Prostate gland (tissue), 2 donors: ENCODE measurements around the gene IFNGR1. TPM values are rescaled to one million over a fixed set of nuclear protein-coding genes. Genes with fewer than 3 reads are reported as not detected.
"Not testable (repeated sequence)": the region's sequence is repeated elsewhere in the genome, so short reads cannot be mapped to it uniquely, and the experiment has no call there.

Source experiments
- DNase-seq: peaks from one replicate; pipeline ENCODE4 v3.0.0-alpha.2; 2019; ENCODE audit warnings: low spot score
- H3K27ac ChIP-seq, 2 donors: fragments of 200-600 bp; sonication (generic); 2 replicates each; pipeline ENCODE4 v1.5.1; 2017 to 2019
- H3K27me3 ChIP-seq: fragments of 200-600 bp; sonication (generic); replicated peaks from 2 replicates; pipeline ENCODE4 v1.5.1; 2019; ENCODE audit not compliant: insufficient read depth
- H3K36me3 ChIP-seq, 2 donors: fragments of 200-600 bp; sonication (generic); 1 replicate in 1 of 2; 2 replicates in 1 of 2; pipeline versions ENCODE4 v1.5.1 to v1.8.1; 2017 to 2019
- H3K4me1 ChIP-seq: fragments of 200-600 bp; sonication (generic); replicated peaks from 2 replicates; pipeline ENCODE4 v1.5.1; 2019
- H3K4me3 ChIP-seq, 2 donors: fragments of 200-600 bp; sonication (generic); 2 replicates each; pipeline ENCODE4 v1.5.1; 2017 to 2019
- H3K9me3 ChIP-seq: fragments of 200-600 bp; sonication (generic); 2 replicates; pipeline ENCODE4 v1.5.1; 2017
- POLR2A ChIP-seq: fragments of 450-650 bp; IDR thresholded peaks from one replicate; pipeline ENCODE4 v1.6.1; 2016; ENCODE audit warnings: antibody characterized with exemption, mild to moderate bottlenecking
- POLR2AphosphoS5 ChIP-seq: sonication (generic); formaldehyde crosslinking; IDR thresholded peaks from one replicate; pipeline ENCODE4 v1.6.1; 2017; ENCODE audit warnings: antibody characterized with exemption
- WGBS: methylation state at CpG from one replicate; pipeline ENCODE4 v1.1.5; 2018; 5-methylcytosine and 5-hydroxymethylcytosine counted together
- intact Hi-C: fragments of 100-400 bp; cut with DNase I; formaldehyde crosslinking; loops from one replicate; pipeline ENCODE4 v1.14.2; 2022
- total RNA-seq, 2 donors: library from RNA; depleted of rRNA; stranded (reverse); fragments of >200 nt; gene quantifications; one replicate each; pipeline ENCODE4 v1.1.0, GENCODE V29; 2016
- TF ChIP-seq, protein P1 (sequence below), 4 experiments: fragments of 200-600 bp in 2 of 4; fragments of 450-650 bp in 2 of 4; sonication (generic) in 2 of 4; IDR thresholded peaks; 1 replicate in 3 of 4; 2 replicates in 1 of 4; pipeline ENCODE4 v1.5.1; 2016 to 2019; ENCODE audit warnings: antibody characterized with exemption in 4 of 4, mild to moderate bottlenecking in 2 of 4, moderate library complexity in 2 of 4

The IFNGR1 gene
- total RNA-seq, 2 donors from 2014 or later, result 65.3 to 93.7 TPM

DNA sequence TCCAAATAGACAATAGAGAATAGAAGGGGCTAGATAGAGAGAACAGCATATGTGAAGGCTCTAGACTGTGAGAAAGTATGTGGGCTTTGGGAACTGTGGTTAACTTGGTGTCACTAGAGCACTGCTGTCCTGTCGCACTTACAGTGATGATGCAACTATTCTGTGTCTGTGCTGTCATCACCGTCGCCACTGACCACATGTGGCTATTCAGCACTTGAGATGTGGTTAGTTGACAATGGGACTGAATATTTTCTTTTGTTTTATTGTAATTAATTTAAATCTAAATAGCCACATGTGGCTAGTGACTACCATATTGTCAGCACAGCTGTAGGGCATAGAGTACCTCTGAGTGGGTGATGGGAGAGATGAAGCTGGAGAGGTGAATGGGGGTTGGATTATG is 39.0 kb upstream of the IFNGR1 start:
- TF ChIP-seq, protein P1, sequence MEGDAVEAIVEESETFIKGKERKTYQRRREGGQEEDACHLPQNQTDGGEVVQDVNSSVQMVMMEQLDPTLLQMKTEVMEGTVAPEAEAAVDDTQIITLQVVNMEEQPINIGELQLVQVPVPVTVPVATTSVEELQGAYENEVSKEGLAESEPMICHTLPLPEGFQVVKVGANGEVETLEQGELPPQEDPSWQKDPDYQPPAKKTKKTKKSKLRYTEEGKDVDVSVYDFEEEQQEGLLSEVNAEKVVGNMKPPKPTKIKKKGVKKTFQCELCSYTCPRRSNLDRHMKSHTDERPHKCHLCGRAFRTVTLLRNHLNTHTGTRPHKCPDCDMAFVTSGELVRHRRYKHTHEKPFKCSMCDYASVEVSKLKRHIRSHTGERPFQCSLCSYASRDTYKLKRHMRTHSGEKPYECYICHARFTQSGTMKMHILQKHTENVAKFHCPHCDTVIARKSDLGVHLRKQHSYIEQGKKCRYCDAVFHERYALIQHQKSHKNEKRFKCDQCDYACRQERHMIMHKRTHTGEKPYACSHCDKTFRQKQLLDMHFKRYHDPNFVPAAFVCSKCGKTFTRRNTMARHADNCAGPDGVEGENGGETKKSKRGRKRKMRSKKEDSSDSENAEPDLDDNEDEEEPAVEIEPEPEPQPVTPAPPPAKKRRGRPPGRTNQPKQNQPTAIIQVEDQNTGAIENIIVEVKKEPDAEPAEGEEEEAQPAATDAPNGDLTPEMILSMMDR (IDR thresholded peaks at IDR 0.05), result no peak
- no peak for TF ChIP-seq POLR2A
- no peak for TF ChIP-seq POLR2AphosphoS5
- H3K9me3 ChIP-seq, result no peaks in the 10 kb centered on the region
- no peak for DNase-seq
- no peaks in the 10 kb centered on the region for H3K27me3 ChIP-seq
- 98% methylated on average over 3 of the region's 3 CpGs for WGBS
- H3K4me3 ChIP-seq, result no peak overlapping the region
- intact Hi-C loops, result no loop called here
- H3K27ac ChIP-seq, result no peak overlapping the region
- H3K4me1 ChIP-seq, result peaks cover 8% of the 10 kb centered on the region
- no peaks in the 10 kb centered on the region for H3K36me3 ChIP-seq

DNA sequence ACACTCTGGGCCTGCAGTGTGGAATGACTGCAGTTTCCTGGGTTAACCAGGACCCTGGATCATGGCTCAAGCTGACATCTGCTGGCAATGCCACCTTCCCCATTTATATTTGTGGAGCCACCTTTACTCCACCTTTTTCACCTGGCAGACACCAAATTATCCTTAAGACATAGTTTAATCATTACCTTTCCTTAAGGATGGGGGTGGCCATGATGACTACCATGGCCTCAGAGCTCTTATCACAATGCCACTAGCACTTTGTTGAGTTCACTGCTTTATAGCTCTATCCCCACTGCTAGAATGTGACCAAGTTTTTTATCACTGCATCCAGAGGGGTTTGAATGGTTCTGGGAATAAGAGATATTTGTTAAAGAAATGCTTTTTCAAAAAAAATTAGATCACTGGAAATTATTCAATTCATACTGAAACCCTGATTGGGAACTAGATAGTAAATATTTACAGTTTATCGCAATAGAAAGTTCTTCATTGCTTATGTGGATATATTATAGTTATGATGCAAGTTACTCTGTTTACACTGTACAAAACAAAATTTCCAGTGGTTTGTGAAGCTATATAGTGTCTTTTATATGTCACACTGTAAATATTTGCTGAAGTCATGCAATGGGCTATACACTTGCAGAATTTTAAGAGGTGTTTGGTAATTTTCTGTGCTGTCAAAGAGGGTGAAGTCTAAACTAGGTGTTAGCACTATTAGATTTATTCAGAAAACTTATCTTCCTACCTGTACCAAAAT is 37.3 kb upstream of the IFNGR1 start:
- no peaks in the 10 kb centered on the region for H3K9me3 ChIP-seq
- peaks cover 8% of the 10 kb centered on the region for H3K4me1 ChIP-seq
- H3K4me3 ChIP-seq, result no peak overlapping the region
- TF ChIP-seq, protein P1 (IDR thresholded peaks at IDR 0.05), result no peak
- TF ChIP-seq POLR2AphosphoS5 (no peak), POLR2A (no peak)
- intact Hi-C loops, result no loop called here
- no peaks in the 10 kb centered on the region for H3K36me3 ChIP-seq
- no peak for DNase-seq
- 68% methylated on average over 1 of the region's 1 CpG for WGBS
- no peak overlapping the region for H3K27ac ChIP-seq
- no peaks in the 10 kb centered on the region for H3K27me3 ChIP-seq

DNA sequence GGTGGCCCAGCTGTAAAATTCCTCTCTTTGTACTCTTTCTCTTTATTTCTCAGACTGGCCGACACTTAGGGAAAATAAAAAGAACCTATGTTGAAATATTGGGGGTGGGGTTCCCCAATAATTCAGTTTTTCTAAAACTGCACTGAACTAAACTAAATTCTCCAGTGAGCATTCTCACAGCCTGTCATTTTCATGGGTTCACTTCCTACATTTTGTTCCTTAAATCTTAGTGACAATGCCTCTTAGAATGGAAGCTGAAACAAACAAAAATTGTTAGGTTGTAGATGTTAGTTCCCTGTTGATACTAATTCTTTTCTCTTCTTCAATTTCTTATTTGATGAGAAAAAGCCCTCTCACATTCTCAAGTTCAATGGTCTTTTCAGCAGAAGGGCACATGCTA is 35.8 kb upstream of the IFNGR1 start:
- intact Hi-C loops, result no loop called here
- TF ChIP-seq POLR2A (no peak), POLR2AphosphoS5 (no peak)
- TF ChIP-seq, protein P1 (IDR thresholded peaks at IDR 0.05), result no peak
- peaks cover 4% of the 10 kb centered on the region for H3K4me1 ChIP-seq
- no peaks in the 10 kb centered on the region for H3K9me3 ChIP-seq
- H3K4me3 ChIP-seq, result no peak overlapping the region
- no peaks in the 10 kb centered on the region for H3K27me3 ChIP-seq
- H3K27ac ChIP-seq, result no peak overlapping the region
- no peaks in the 10 kb centered on the region for H3K36me3 ChIP-seq
- WGBS, result no CpG with 5 or more reads among the region's 1 CpG
- DNase-seq, result no peak

DNA sequence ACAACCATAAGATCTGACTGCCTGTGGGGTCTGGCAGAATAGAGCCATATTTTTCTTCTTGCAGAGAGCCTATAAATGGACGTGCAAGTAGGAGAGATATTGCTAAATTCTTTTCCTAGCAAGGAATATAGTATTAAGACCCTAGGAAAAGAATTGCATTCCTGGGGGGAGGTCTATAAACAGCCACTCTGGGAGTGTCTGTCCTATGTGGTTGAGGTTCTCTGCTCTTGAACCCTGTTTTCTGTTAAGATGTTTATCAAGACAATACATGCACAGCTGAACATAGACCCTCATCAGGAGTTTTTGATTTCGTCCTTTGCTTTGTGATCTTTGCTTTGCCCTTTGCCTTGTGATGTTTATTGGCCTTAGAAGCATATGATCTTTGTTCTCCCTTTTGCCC is 35.2 kb upstream of the IFNGR1 start:
- WGBS, result 86% methylated on average over 2 of the region's 2 CpGs
- H3K27ac ChIP-seq, DNase-seq, intact Hi-C loops, H3K36me3 ChIP-seq, H3K27me3 ChIP-seq, H3K9me3 ChIP-seq, H3K4me1 ChIP-seq, H3K4me3 ChIP-seq: not testable (repeated sequence)

DNA sequence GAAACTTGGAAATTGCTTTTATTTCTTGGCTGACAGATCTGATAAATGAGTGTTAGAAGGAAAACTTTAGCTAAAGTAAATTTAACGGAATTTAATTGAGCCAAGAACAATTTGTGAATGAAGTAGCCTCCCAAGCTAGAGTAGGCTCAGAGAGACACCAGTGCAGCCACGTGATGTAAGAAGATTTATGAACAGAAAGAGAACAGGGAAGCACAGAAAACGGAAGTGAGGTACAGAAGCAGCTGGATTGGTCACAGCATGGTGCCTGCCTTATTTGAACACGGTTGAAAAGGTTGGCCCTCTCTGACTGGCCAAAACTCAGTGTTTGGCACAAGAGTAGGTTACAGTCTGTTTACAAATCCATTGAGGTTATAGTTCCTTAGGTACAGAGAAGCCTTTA is 29.5 kb upstream of the IFNGR1 start:
- no peaks in the 10 kb centered on the region for H3K9me3 ChIP-seq
- H3K4me1 ChIP-seq, result no peaks in the 10 kb centered on the region
- WGBS, result 23% methylated on average over 4 of the region's 4 CpGs
- H3K27me3 ChIP-seq, result no peaks in the 10 kb centered on the region
- no peak overlapping the region for H3K4me3 ChIP-seq
- H3K27ac ChIP-seq, result no peak overlapping the region
- H3K36me3 ChIP-seq, result no peaks in the 10 kb centered on the region
- no peak for DNase-seq
- TF ChIP-seq POLR2AphosphoS5 (peak; percentile 33), POLR2A (no peak)
- TF ChIP-seq, protein P1 (IDR thresholded peaks at IDR 0.05), result no peak
- intact Hi-C loops, result no loop called here
